Measurements from ENCODE around the gene SORCS2. TPM values are rescaled to one million over a fixed set of nuclear protein-coding genes. Genes with fewer than 3 reads are reported as not detected.

The SORCS2 gene
- total RNA-seq, 2 donors from 2014 or later = 1.5 to 1.7 TPM

DNA sequence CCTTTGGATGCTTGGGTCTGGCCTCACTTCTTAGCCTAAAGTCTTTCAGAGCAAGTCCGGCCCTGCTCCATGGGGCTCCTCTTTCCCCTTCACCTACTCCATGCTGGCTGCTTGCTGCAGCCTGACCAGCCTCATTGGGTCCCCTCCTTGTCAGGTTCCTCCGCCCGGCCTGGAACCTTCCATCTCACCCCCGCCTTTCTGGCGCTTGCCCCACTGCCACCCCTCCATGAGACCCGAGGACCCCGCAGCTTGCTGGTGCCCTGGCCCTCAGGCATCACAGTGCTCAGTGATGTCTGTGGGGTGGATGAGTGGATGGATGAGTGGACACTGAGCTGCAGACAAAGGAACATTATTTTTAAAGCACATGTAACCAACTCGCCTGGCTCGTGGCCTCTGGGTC, 24.7 kb downstream of the SORCS2 start:
- TF ChIP-seq, protein P1, sequence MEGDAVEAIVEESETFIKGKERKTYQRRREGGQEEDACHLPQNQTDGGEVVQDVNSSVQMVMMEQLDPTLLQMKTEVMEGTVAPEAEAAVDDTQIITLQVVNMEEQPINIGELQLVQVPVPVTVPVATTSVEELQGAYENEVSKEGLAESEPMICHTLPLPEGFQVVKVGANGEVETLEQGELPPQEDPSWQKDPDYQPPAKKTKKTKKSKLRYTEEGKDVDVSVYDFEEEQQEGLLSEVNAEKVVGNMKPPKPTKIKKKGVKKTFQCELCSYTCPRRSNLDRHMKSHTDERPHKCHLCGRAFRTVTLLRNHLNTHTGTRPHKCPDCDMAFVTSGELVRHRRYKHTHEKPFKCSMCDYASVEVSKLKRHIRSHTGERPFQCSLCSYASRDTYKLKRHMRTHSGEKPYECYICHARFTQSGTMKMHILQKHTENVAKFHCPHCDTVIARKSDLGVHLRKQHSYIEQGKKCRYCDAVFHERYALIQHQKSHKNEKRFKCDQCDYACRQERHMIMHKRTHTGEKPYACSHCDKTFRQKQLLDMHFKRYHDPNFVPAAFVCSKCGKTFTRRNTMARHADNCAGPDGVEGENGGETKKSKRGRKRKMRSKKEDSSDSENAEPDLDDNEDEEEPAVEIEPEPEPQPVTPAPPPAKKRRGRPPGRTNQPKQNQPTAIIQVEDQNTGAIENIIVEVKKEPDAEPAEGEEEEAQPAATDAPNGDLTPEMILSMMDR (IDR thresholded peaks at IDR 0.05) = no peak
- H3K4me1 ChIP-seq = no peaks in the 10 kb centered on the region
- H3K27me3 ChIP-seq = no peaks in the 10 kb centered on the region
- no peaks in the 10 kb centered on the region for H3K36me3 ChIP-seq
- DNase-seq (ENCODE audit: low spot score) = no peak
- no peak overlapping the region for H3K4me3 ChIP-seq
- no peak overlapping the region for H3K27ac ChIP-seq
- H3K9me3 ChIP-seq = peaks cover 0 to 8% of the 10 kb centered on the region in 2 donors

GRCh38 chr4:7217474-7218321, 25.4 kb downstream of the SORCS2 start:
- DNase-seq (ENCODE audit: low spot score) = no peak
- no peak overlapping the region for H3K27ac ChIP-seq
- no peaks in the 10 kb centered on the region for H3K4me1 ChIP-seq
- no peaks in the 10 kb centered on the region for H3K36me3 ChIP-seq
- peaks cover 0 to 8% of the 10 kb centered on the region in 2 donors for H3K9me3 ChIP-seq
- H3K4me3 ChIP-seq = no peak overlapping the region
- H3K27me3 ChIP-seq = no peaks in the 10 kb centered on the region
- TF ChIP-seq, protein P1 (IDR thresholded peaks at IDR 0.05) = no peak

DNA sequence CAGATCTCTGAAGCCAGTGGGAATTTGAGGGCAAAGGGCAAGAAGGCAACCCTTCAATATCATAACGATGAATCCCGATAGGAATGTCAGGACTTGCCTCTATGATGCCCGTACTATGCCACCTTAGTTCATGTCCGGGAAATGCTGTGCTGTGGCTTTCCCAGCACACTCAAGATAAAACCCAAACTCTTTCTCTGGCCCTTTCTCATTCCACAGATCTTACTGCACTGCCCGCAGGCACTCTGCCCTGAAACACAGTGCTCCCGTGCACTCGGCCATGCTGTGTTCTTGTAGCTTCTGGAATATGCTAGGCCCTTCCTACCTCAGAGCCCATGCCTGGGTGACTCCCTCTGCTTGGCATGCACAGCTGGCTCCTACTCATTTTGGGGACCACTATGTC, 26.3 kb downstream of the SORCS2 start:
- Histone ChIP-seq H3K9me3 (peaks cover 0 to 8% of the 10 kb centered on the region in 2 donors), H3K4me1 (no peaks in the 10 kb centered on the region), H3K36me3 (no peaks in the 10 kb centered on the region), H3K27me3 (no peaks in the 10 kb centered on the region), H3K4me3 (no peak overlapping the region), H3K27ac (no peak overlapping the region)
- DNase-seq (ENCODE audit: low spot score) = no peak
- TF ChIP-seq, protein P1 (IDR thresholded peaks at IDR 0.05) = no peak

DNA sequence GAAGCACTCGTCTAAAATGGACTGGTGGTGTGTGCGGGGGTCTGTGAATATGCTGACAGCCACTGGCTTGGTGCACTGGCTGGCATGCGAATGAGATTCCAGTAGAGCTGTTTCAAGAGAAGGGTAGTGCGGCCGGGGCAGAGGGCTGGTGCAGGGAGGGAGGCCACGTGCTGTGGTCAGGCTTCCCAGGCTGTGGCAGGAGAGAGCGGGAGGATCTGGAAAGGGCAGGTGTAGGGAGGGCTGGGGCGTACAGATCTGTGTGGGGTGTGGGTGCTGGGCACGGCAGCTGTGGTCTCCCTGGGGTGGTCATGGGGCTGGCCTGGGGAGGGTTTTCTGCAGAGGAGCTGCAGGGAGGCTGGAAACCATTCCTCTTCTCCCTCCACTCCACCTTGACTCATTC, 30.2 kb downstream of the SORCS2 start:
- Histone ChIP-seq H3K36me3 (no peaks in the 10 kb centered on the region), H3K4me1 (no peaks in the 10 kb centered on the region), H3K27ac (no peak overlapping the region), H3K9me3 (no peaks in the 10 kb centered on the region), H3K4me3 (no peak overlapping the region), H3K27me3 (no peaks in the 10 kb centered on the region)
- TF ChIP-seq, protein P1 (IDR thresholded peaks at IDR 0.05) = no peak
- no peak for DNase-seq (ENCODE audit: low spot score)

GRCh38 chr4:7223541-7223940, 31.2 kb downstream of the SORCS2 start:
- H3K4me1 ChIP-seq = no peaks in the 10 kb centered on the region
- no peaks in the 10 kb centered on the region for H3K9me3 ChIP-seq
- no peak overlapping the region for H3K27ac ChIP-seq
- TF ChIP-seq, protein P1 (IDR thresholded peaks at IDR 0.05) = no peak
- DNase-seq (ENCODE audit: low spot score) = no peak
- H3K27me3 ChIP-seq = no peaks in the 10 kb centered on the region
- no peaks in the 10 kb centered on the region for H3K36me3 ChIP-seq
- H3K4me3 ChIP-seq = no peak overlapping the region
